HG02623 (cell line): Measurements from ENCODE around the gene ALPG.
"Not testable (repeated sequence)": the region's sequence is repeated elsewhere in the genome, so short reads cannot be mapped to it uniquely, and the experiment has no call there.

Source experiments
- ATAC-seq: cut with Tn5 transposase; IDR thresholded peaks from one replicate; pipeline ENCODE4 v1.9.1; 2021; ENCODE audit warnings: moderate library complexity; ENCODE audit not compliant: unreplicated experiment

ALPG gene

DNA sequence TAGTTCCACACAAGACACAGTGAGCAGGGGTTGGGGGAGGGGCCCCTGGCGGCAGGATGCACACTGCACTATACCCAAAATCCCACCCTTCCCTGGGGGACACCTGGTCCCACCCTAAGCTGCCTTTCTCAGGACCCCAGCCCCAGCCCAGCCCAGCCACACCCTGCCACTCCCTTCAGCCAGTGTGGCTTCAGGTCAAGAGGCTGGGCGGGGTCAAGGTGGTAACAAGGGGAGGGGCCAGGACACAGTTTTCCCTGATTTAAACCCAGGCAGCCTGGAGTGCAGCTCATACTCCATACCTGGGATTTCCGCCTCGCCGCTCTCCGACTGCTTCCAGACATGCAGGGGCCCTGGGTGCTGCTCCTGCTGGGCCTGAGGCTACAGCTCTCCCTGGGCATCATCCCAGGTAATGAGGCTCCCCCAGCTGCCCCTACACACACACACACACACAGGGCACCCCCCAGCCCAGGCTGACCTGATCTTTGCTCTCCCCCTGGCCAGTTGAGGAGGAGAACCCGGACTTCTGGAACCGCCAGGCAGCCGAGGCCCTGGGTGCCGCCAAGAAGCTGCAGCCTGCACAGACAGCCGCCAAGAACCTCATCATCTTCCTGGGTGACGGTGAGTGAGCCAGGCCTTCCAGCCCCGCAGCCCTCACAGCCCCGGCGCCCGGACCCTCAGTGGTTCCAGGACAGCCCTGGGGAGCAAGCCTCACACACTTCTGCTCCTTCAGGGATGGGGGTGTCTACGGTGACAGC is at the start of gene ALPG:
ALPG (plus strand) TSS at position 289 of the 755 bp plus-strand sequence; CDS start at position 340, 51 bp downstream.
- no peak for ATAC-seq

DNA sequence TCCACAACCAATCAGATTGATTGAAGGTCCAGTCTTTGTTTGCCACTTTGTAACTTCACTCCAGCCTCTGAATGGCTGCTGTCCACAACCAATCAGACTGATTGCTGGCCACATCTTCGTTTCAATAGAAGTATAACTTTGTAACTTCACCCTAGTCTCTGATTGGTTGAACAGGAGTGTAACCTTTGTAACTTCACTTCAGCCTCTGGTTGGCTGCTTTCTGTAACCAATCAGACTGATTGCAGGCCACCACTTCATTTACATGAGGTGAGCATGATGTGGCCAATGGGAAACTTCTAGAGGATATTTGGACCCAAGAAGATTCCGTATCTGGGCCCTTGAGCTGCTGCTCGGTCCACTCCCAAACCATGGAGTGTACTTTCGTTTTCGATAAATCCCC is 45.0 kb upstream of the ALPG start:
- ATAC-seq: no peak

DNA sequence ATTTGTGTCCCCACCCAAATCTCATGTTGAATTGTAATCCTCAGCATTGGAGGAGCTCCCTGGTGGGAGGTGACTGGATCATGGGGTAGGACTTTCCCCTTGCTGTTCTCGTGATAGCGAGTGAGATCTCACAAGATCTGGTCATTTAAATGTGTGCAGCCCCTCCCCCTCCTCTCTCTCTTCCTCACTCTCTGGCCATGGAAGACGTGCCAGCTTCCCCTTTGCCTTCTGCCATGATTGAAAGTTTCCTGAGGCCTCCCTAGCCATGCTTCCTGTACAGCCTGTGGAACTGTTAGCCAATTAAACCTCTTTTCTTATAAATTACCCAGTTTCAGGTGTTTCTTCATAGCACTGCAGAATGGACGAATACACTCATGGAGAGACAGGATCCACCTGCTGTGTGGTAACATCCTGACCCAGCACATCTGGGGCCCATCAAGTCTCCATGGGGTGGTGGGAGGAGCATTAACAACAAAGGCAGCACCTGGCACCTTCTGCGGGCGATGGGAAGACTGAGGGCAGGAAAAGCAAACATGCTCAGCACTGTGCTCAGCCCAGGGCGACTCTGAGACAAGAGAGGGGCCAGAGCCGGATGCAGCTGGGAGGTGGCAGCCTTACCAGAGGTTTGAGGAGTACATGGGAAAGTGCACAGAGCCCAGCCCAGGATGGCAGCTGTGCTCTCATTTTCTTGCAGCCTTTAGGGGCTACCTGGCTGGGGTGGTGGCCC is 44.3 kb upstream of the ALPG start:
- ATAC-seq: no peak

DNA sequence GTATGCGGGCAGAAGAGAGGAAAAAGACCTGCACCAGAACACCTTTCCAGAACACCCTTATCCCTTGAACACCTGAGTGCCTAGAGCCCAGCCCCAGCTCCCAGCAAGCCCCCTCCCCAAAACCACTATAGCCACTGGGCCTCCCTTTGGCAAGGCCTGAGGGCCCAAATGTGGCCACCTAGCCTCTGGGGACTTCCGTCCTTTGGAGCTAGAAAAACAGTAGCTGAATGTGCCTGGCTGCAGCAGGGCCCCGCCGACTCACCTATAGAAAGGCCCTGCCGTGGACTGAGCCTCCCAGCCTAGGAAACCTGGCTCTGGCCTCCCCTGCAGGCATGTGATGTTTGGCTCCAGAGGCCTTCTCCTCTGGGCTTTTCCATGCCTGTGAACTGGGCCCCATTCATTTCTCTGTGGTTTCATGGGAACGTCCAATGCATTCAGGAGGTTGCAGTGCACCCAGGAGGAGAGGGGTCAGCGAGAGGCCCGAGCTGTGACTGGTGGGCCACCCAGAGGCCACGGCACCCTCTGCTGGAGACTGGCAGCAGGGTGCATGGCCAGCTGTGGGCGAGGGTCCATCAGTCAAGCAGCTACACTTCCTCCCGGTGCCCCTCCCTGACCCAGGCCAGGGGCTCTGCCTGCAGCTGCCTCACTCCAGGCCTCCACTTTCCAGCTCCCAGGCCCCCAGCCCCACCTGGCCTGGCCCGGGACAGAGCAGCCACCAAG is 43.4 kb upstream of the ALPG start:
- not testable (repeated sequence) for ATAC-seq

DNA sequence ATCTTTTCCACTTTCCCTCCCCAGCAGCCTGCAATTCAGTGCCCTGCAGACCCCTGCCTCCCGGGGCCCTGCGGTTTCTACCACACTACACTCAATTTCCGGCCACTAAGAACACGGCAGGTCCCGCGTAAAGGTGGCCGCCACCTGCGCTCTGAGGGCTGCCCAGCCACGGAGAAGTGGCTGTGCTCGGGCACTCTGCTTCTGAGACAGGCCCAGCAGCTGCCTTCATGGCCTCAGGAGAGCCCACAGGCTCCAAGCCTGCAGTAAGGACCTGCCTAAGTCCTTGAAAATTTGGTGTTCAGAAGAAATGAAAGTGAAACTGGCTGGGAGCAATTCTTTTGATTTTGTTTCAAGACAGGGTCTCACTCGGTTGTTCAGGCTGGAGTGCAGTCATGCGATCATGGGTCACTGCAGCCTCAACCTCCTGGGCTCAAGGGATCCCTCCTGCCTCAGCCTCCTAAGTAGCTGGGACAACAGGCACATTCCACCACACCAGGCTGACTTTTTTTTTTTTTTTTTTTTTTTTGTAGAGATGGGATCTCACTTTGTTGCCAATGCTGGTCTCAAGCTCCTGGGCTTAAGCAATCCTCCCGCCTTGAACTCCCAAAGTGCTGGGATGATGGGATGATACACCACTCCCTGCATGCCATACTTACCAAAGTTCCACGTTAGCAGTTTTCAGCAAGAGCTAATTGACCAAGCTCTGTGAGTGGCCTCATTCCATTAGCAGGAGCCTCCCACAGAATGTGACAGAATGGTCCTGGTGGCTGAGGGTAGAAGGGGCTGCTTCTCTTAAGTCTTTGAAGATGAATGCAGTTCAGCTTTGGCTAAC is 42.6 kb upstream of the ALPG start:
- ATAC-seq: no peak

DNA sequence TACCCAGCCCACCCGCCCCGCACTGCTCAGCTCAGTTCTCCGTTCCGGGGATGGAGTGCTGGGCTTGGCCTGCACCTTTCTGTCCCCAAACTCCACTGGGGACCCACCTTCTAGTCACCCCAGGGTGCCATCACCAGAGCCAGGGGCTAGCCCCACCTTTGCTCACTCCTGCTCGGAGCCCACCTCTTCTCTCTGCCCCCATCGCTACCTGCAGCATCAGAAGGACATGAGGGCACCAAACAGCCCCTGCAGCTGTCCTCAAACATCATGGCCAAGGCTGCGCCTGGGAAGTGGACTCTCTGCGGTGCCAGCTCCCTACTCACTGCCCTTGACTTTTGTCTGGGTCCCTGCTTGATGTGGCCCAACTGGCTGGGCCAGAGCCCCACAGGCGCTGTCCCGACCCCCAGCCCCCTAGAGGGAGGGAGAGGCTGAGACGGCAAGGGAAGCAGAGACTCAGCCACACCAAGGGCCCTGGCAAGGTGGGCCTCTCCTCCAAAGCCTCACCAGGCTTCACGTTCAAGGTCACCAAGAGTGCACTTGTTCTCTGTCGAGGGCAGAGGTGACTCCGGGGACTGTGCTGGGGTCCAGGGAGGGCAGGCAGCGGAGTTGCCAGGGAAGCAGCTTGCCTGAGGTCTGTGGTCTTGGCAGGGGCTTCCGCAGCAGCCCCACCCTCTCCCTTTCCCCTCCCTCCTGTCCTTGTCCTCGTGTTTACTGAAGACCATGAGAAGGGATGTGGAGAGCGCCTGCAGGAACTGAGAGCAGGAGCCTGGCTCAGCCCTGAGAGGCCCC is 41.6 kb upstream of the ALPG start:
- ATAC-seq: not testable (repeated sequence)

DNA sequence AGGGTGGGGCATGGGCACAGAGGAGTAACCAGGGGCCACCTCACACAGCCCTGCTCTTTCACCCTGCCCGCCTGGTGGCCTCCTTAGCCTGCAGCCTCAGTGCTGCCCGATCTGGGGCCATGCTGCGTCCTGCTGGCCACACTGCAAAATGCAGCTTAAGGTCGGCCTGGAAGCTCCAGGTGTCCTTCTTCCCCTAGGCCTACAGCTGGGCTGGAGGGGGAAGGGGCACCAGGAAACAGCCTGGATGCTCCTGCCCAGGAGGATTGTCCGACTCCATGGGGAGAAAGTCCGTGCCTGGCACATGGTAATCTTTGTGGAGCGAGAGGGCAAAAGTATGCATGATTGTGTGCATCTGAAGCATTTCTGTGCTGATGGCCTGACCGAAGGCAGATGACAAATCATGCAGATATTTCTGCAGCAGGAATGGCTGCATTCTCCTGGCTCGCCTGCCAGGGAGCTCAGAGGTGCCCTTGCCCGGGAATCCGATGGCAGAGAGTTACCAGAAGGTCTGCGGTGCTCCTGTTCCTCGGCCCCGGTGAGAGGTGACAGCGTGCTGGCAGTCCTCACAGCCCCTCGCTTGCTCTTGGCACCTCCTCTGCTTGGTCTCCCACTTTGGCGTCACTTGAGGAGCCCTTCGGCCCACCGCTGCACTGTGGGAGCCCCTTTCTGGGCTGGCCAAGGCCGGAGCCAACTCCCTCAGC is 40.9 kb upstream of the ALPG start:
- ATAC-seq: no peak

DNA sequence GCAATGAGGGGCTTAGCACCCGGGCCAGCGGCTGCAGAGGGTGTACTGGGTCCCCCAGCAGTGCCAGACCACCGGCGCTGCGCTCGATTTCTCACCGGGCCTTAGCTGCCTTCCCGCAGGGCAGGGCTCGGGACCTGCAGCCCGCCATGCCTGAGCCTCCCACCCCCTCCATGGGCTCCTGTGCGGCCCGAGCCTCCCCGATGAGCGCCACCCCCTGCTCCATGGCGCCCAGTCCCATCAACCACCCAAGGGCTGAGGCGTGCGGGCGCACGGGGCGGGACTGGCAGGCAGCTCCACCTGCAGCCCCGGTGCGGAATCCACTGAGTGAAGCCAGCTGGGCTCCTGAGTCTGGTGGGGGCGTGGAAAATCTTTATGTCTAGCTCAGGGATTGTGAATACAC is 40.2 kb upstream of the ALPG start:
- not testable (repeated sequence) for ATAC-seq

DNA sequence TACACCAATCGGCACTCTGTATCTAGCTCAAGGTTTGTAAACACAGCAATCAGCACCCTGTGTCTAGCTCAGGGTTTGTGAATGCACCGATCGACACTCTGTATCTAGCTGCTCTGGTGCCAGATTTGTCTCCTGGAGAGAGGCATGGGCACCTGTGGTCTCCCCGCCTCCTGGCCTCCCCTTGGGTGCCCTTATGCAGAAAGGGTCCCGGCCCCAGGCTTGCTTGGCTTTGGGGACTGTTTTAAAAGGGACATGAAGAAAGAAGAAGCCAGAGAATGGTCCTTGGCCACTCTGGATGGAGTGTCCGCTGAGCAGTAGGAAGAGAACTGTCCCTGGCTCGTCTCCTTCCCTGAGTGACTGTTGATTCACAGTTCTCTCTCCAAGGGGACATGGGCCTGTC is 39.6 kb upstream of the ALPG start:
- ATAC-seq: no peak

DNA sequence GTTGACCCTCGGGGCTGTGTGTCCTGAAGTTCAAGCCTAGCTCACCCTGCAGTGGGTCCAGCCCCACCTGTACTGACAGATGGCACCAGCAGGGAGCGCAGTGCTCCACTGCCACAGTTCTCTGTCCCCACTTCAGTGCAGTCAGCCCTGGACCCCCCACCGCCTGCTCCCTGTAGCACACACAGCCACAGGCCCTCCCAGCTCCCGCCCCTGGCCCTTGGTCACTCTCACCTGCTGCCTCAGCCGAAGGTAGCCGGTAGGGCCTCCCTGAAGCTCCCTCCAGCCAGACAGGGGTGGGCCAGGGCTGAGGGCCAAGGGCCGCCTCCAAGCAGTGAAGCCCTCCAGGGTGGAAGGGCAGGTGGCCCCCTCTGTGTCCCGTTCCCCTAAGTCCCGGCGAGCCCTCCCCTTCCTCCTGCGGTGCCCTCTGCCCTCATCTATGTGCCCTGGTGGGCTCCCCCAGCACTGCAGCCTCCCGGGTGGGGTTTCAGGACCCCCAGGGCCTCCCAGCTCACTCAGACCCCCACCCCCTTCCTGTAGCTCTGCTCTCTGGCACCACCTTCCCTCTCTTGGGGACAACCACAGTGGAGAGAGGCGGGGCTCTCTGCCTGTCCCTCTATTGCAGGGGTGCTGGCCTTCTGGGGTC is 38.9 kb upstream of the ALPG start:
- ATAC-seq: no peak

DNA sequence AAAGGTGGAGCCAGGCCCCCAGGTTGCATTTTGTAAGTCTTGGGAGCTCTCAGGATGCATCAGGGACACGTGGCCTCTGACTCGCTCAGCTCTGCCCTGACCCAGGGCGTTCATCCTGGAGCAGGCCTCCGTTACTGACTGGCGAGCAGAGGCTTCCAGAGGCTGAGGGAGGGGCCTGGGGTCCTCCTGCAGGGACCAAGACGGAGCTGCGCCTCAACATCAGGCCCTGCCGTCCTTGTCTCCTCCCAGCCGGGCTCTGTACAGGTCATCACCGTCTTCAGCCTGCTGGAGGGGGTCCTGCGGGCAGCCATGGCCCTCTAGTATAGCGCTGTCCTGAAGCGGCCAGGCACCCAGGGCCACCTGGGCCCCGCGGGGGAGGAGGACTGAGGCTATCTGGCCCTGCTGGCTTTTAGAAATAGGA is 38.3 kb upstream of the ALPG start:
- ATAC-seq: no peak

DNA sequence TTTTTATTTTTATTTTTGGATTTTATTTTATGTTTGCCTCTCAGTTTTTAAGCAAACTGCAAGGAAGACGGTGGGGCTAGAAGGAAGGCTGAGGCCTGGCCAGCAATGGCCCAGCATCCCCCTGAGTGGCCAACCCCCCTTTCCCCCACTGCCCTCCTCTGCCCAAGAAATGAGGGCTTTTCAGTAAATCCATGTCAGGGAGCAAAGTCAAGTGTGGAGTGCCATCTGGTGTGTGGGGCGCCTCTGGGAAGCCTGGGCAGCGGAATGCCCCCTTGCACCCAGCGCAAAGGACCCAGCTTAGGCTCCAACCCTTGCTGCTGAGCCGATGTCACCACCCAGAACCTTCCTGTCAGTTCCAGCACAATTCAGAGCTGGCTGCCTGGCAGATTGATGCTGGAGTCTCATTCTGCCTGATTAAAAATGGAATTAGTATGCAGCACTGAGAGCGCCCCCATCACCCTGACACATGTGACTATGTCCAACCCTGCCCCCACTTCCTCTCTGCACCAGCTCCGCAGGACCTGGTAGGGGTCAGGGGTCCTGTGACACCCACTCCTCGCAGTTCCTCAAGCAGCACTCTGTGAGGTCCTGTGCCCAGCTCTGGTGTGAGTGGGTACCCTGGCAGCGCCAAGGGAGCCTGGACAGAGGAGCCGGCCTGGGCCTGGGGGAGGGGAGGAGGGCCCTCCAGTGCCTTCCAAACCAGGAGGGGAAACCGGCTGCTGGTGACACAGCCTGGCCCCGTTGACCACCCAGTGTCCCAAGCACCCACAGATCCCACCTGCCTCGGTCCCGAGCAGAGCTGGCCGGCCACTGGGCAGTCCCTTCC is 37.3 kb upstream of the ALPG start:
- no peak for ATAC-seq

DNA sequence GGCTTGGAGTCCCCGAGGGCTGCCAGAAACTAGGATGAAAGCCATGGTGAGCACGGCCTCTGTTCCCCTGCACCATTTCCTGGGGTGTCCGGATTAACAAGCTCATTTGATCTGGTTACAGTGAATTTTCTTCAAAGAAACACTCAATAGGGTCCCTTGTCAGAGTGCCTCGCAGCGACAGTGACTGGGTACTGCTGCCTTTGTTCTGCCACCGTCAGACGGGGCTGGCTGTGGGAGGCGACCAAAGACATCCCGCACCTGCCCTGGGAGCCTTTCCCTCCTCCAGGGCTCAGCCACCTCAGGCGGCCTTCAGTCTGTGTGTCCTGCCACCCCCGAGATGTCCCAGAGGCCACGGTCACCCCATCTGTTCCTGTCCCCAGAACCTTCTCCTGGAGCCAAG is 36.6 kb upstream of the ALPG start:
- not testable (repeated sequence) for ATAC-seq

DNA sequence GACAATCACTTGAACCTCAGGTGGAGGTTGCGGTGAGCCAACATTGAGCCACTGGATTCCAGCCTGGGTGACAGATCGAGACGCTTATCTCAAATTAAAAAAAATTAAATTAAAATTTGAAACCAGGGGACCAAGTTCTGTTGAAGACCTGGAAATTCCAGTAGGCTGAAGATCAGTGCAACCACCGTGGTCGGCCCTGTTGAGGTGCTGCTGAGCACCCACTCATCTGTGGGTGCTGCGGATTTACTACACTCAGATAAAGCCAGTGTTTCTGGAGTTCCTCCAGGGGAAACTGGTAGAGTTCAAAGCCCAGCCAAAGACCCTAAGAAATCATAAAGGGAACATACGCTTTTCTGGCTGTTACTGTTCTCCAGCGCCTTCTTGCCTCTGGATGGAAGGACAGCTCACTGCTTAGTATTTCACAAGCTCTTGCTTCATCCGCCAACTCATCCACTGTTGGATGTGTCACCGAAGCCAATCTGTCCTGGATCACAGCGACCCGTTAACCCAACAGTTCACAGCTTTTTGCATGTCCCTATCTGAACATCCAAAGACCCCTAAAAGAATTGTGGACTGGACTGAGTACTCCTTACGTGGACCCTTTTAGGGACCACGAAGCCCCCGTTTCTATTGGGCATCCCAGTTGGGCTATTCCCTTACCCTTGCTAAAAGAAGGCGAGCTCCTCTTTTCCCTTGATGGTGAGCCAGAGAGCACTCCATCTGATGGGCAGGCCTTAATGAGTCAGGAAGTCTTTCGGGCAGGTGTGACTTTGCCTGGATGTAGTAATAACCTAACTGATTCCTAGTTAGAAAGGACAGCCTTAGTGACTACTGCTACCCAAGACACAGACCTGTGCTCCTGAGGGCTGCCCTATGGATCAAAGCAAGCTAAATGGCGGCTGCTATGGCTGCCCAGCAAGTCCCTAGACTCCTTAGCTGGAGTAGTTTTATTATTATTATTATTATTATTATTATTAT is 34.1 kb upstream of the ALPG start:
- ATAC-seq: no peak

DNA sequence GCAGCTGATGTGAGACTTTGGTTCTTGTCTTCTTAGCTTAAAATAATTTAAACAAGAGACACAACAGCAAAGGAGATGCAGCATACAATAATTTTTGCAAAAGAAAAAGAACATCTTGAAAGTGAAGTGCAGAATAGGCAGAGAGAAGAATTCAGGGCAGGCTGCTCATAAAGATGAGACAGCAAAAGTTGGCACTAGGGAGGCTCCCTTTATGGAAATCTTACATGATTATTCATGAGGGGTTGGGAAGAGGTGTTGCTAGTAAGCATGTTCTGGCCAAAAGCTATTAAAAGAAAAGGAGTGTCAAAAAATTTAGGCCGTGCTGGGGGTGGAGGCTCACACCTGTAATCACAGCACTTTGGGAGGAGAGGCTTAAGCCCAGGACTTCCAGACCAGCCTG is 32.3 kb upstream of the ALPG start:
- no peak for ATAC-seq

DNA sequence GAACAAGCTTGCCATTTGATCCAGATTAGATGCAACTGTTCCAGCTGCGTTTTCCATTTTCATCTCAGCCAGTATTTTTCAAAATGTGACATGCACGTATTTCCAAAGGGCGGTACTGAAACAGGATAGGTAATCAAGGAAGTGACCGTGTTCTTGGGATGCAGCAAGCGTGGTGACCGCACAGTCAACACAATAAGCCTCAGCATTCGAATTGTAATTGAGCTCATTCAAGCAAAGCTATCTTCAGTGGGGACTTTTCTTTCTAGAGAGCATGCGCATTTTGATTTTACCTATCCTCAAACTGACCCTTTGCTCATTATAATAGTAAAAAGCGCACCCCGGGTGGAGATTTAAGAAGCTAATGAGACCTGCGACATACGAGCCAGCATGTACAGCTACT is 31.5 kb upstream of the ALPG start:
- ATAC-seq: no peak

DNA sequence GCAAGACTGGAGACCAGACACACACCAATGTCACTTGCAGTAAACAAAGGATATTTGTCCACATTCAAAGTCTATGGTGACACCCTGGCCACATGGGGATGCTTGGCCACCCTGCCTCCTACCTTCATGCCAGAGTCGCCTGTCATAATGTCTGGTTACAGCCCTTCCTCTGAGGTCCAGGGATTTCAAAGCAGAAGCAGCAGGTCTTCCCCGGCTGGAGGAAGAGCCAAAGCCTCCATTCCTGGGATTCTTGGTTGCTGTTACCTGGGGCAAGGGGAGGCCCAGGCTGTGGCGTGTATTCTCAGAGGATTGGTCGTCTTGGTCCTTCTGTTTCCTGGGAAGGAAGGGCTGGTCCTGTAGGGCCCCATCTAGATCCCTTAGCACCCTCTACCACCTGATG is 30.4 kb upstream of the ALPG start:
- ATAC-seq: no peak
